Liver (tissue), 9 donors: ENCODE results near the gene TUBB6. TPM values are rescaled to one million over a fixed set of nuclear protein-coding genes. Genes with fewer than 3 reads are reported as not detected.

Experiments
- DNase-seq: peaks from one replicate; pipeline ENCODE4 v3.0.0-alpha.2; 2017; ENCODE audit warnings: low spot score
- H3K27ac ChIP-seq, 2 donors: one replicate each; pipeline ENCODE4 v1.7.0; 2013; ENCODE audit warnings: inconsistent platforms in 2 of 2, low read length in 2 of 2, control low read depth in 1 of 2, low read depth in 1 of 2, mild to moderate bottlenecking in 1 of 2
- H3K27me3 ChIP-seq, 4 donors: one replicate each; pipeline versions ENCODE4 v1.6.1 to v1.7.0; 2013; ENCODE audit warnings: low read length in 3 of 4, inconsistent platforms in 1 of 4, mild to moderate bottlenecking in 1 of 4, moderate library complexity in 1 of 4; ENCODE audit not compliant: control insufficient read depth in 4 of 4, insufficient read depth in 4 of 4
- H3K36me3 ChIP-seq, 4 donors: one replicate each; pipeline versions ENCODE4 v1.6.1 to v1.7.0; 2013; ENCODE audit warnings: low read length in 3 of 4, mild to moderate bottlenecking in 3 of 4, low read depth in 1 of 4, moderate library complexity in 1 of 4; ENCODE audit not compliant: control insufficient read depth in 4 of 4, insufficient read depth in 3 of 4
- H3K4me1 ChIP-seq, 4 donors: one replicate each; pipeline versions ENCODE4 v1.6.1 to v1.7.0; 2013; ENCODE audit warnings: low read length in 3 of 4, mild to moderate bottlenecking in 3 of 4, moderate library complexity in 1 of 4; ENCODE audit not compliant: control insufficient read depth in 4 of 4, insufficient read depth in 4 of 4
- H3K4me3 ChIP-seq, 3 donors: one replicate each; pipeline versions ENCODE4 v1.6.1 to v1.7.0; 2013; ENCODE audit warnings: low read length in 3 of 3, control low read depth in 1 of 3, low read depth in 1 of 3, mild to moderate bottlenecking in 1 of 3
- H3K9ac ChIP-seq, 2 donors: one replicate each; pipeline ENCODE4 v1.7.0; 2013; ENCODE audit warnings: low read length in 2 of 2, mild to moderate bottlenecking in 2 of 2, moderate library complexity in 2 of 2, control low read depth in 1 of 2, low read depth in 1 of 2
- H3K9me3 ChIP-seq, 4 donors: one replicate each; pipeline versions ENCODE4 v1.6.1 to v1.7.0; 2013; ENCODE audit warnings: low read length in 3 of 4; ENCODE audit not compliant: control insufficient read depth in 4 of 4
- EGR1 ChIP-seq, 2 donors: IDR thresholded peaks; 2 replicates each; pipeline ENCODE4 v1.6.1; 2016 to 2018; ENCODE audit warnings: antibody characterized with exemption in 2 of 2, low read depth in 2 of 2
- FOXA1 ChIP-seq: IDR thresholded peaks from 2 replicates; pipeline ENCODE4 v1.6.1; 2016; ENCODE audit warnings: antibody characterized with exemption
- FOXA2 ChIP-seq: IDR thresholded peaks from 2 replicates; pipeline ENCODE4 v1.6.1; 2016; ENCODE audit warnings: antibody characterized with exemption
- HNF4A ChIP-seq, 2 donors: conservative IDR thresholded peaks; 2 replicates each; pipeline ENCODE4 v1.6.1; 2016; ENCODE audit warnings: antibody characterized with exemption in 2 of 2, mild to moderate bottlenecking in 2 of 2
- HNF4G ChIP-seq: IDR thresholded peaks from 2 replicates; pipeline ENCODE4 v1.6.1; 2016; ENCODE audit warnings: antibody characterized with exemption
- NR2F2 ChIP-seq: IDR thresholded peaks from 2 replicates; pipeline ENCODE4 v1.6.1; 2016; ENCODE audit warnings: antibody characterized with exemption
- RAD21 ChIP-seq, 2 donors: IDR thresholded peaks; 2 replicates each; pipeline ENCODE4 v1.6.1; 2016; ENCODE audit warnings: antibody characterized with exemption in 2 of 2, mild to moderate bottlenecking in 2 of 2
- RXRA ChIP-seq, 2 donors: IDR thresholded peaks; 2 replicates each; pipeline ENCODE4 v1.6.1; 2017 to 2018; ENCODE audit warnings: antibody characterized with exemption in 2 of 2, mild to moderate bottlenecking in 1 of 2
- WGBS: extraction: QIAGEN DNeasy Blood & Tissue Kit; methylation state at CpG from one replicate; pipeline ENCODE4 v1.1.7; 2013; 5-methylcytosine and 5-hydroxymethylcytosine counted together
- polyA plus RNA-seq, 2 donors: library from polyadenylated mRNA; stranded (reverse) in 1 of 2; unstranded in 1 of 2; fragments of 200-250 nt in 1 of 2; fragments of >200 nt in 1 of 2; fragmentation: Nextera tagmentation in 1 of 2; extraction: Ambion mirVana in 1 of 2; gene quantifications; one replicate each; pipeline versions ENCODE4 v1.2.1 to v1.2.3, GENCODE V29; 2013 to 2015
- total RNA-seq, 2 donors: library from RNA; depleted of rRNA; stranded (reverse); fragments of >200 nt; gene quantifications; one replicate each; pipeline ENCODE4 v1.2.3, GENCODE V29; 2014
- TF ChIP-seq, protein P1 (sequence below): IDR thresholded peaks from 2 replicates; pipeline ENCODE4 v1.6.1; 2016; ENCODE audit warnings: antibody characterized with exemption, mild to moderate bottlenecking
- TF ChIP-seq, protein P2 (sequence below): fragments of 150-350 bp; IDR thresholded peaks from 2 replicates; pipeline ENCODE4 v1.5.1; 2017; ENCODE audit warnings: improper control_type of control experiment, low read depth, low read length; ENCODE audit not compliant: missing input control
- TF ChIP-seq, protein P3 (sequence below): IDR thresholded peaks from 2 replicates; pipeline ENCODE4 v1.6.1; 2016; ENCODE audit warnings: antibody characterized with exemption
- TF ChIP-seq, protein P4 (sequence below): IDR thresholded peaks from 2 replicates; pipeline ENCODE4 v1.6.1; 2016; ENCODE audit warnings: antibody characterized with exemption
- donor health status: healthy.
- donor health status: healthy.
- donor health status: healthy.
- donor health status: healthy.
- donor health status: healthy.

The TUBB6 gene
- total and polyA plus RNA-seq, 4 donors: 5.5 to 347 (median 17.5) TPM

DNA sequence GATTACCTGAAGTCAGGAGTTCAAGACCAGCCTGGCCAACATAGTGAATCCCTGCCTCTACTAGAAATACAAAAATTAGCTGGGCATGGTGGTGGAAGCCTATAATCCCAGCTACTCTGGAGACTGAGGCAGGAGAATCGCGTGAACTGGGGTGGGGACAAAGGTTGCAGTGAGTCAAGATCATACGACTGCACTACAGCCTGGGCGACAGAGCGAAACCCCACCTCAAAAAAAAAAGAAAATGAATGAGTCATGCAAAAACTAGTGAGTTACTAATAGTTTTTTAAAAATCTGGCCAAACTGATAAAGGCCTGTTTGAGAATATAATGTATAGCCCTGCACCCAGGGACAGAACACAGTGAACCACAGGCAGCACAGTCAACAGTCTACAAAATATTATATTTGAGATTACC lies 51.5 kb downstream of the TUBB6 start:
- Histone ChIP-seq H3K4me1 (no peaks in the 10 kb centered on the region), H3K9me3 (no peaks in the 10 kb centered on the region), H3K27me3 (no peaks in the 10 kb centered on the region), H3K9ac (no peak overlapping the region), H3K36me3 (peaks cover 13 to 65% (median 43%) of the 10 kb centered on the region in 4 donors), H3K27ac (no peak overlapping the region), H3K4me3 (no peak overlapping the region)
- DNase-seq: no peak
- 95% methylated on average over 5 of the region's 5 CpGs for WGBS
- TF ChIP-seq HNF4A (conservative IDR thresholded peaks at IDR 0.05): no peak
- TF ChIP-seq, protein P1, sequence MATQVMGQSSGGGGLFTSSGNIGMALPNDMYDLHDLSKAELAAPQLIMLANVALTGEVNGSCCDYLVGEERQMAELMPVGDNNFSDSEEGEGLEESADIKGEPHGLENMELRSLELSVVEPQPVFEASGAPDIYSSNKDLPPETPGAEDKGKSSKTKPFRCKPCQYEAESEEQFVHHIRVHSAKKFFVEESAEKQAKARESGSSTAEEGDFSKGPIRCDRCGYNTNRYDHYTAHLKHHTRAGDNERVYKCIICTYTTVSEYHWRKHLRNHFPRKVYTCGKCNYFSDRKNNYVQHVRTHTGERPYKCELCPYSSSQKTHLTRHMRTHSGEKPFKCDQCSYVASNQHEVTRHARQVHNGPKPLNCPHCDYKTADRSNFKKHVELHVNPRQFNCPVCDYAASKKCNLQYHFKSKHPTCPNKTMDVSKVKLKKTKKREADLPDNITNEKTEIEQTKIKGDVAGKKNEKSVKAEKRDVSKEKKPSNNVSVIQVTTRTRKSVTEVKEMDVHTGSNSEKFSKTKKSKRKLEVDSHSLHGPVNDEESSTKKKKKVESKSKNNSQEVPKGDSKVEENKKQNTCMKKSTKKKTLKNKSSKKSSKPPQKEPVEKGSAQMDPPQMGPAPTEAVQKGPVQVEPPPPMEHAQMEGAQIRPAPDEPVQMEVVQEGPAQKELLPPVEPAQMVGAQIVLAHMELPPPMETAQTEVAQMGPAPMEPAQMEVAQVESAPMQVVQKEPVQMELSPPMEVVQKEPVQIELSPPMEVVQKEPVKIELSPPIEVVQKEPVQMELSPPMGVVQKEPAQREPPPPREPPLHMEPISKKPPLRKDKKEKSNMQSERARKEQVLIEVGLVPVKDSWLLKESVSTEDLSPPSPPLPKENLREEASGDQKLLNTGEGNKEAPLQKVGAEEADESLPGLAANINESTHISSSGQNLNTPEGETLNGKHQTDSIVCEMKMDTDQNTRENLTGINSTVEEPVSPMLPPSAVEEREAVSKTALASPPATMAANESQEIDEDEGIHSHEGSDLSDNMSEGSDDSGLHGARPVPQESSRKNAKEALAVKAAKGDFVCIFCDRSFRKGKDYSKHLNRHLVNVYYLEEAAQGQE: no peak
- TF ChIP-seq NR2F2: no peak
- TF ChIP-seq FOXA1: no peak
- no peak for TF ChIP-seq EGR1 (IDR thresholded peaks at IDR 0.05; ENCODE audit: low read depth in 2 of 2)
- TF ChIP-seq, protein P2, sequence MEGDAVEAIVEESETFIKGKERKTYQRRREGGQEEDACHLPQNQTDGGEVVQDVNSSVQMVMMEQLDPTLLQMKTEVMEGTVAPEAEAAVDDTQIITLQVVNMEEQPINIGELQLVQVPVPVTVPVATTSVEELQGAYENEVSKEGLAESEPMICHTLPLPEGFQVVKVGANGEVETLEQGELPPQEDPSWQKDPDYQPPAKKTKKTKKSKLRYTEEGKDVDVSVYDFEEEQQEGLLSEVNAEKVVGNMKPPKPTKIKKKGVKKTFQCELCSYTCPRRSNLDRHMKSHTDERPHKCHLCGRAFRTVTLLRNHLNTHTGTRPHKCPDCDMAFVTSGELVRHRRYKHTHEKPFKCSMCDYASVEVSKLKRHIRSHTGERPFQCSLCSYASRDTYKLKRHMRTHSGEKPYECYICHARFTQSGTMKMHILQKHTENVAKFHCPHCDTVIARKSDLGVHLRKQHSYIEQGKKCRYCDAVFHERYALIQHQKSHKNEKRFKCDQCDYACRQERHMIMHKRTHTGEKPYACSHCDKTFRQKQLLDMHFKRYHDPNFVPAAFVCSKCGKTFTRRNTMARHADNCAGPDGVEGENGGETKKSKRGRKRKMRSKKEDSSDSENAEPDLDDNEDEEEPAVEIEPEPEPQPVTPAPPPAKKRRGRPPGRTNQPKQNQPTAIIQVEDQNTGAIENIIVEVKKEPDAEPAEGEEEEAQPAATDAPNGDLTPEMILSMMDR: no peak
- TF ChIP-seq, protein P3, sequence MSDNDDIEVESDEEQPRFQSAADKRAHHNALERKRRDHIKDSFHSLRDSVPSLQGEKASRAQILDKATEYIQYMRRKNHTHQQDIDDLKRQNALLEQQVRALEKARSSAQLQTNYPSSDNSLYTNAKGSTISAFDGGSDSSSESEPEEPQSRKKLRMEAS: no peak
- TF ChIP-seq, protein P4, sequence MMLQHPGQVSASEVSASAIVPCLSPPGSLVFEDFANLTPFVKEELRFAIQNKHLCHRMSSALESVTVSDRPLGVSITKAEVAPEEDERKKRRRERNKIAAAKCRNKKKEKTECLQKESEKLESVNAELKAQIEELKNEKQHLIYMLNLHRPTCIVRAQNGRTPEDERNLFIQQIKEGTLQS: no peak
- no peak for TF ChIP-seq FOXA2
- no peak for TF ChIP-seq HNF4G
- TF ChIP-seq RXRA (IDR thresholded peaks at IDR 0.05): no peak
- TF ChIP-seq RAD21 (IDR thresholded peaks at IDR 0.05): no peak

DNA sequence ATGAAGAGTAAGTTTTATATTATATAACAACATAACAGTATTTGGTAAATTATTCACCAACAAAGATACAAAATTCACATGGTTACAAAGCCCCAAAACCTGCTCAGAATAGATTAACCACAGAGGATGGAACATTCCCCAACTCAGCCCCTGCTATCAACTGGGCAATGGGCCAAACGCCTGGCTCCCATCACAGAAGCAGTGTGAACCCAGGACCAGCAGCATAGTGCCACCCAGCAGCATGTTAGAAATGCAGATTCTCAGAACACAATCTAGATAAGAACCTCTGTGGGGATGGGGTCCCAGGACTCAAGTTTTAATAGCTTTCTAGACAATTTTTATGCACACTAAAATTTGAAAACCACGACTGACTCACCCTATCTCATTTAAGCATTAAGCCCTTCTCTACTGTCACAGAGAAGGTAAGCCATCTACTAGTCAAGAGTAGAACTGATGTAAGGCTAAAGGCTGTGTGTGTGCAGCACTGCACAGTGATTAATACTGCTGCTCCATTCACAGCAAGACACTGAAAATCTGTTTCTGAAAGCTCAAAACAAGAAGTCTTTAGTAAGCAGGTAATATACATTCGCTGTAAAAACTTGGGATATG lies 53.8 kb downstream of the TUBB6 start:
- TF ChIP-seq FOXA1: no peak
- peaks cover 11 to 69% (median 50%) of the 10 kb centered on the region in 4 donors for H3K36me3 ChIP-seq
- no peaks in the 10 kb centered on the region for H3K27me3 ChIP-seq
- DNase-seq: peak; percentile 76
- no peaks in the 10 kb centered on the region for H3K9me3 ChIP-seq
- H3K27ac ChIP-seq: no peak overlapping the region
- 85% methylated on average over 3 of the region's 3 CpGs for WGBS
- no peaks in the 10 kb centered on the region for H3K4me1 ChIP-seq
- H3K4me3 ChIP-seq: no peak overlapping the region
- no peak overlapping the region for H3K9ac ChIP-seq
